GM12875 (cell line): ENCODE results near the gene ASB13.

ENCODE experiments used
- H3K4me3 ChIP-seq: one replicate; pipeline ENCODE4 v1.5.1; 2011; ENCODE audit warnings: low read depth, low read length, control low read depth
- CTCF ChIP-seq: IDR thresholded peaks from 2 replicates; pipeline ENCODE4 v1.5.1; 2011; ENCODE audit warnings: low read depth, mild to moderate bottlenecking, control low read depth, inconsistent platforms, low read length, moderate library complexity, borderline replicate concordance; ENCODE audit not compliant: insufficient read depth

ASB13 gene

GRCh38 chr10:5662708-5663579 is 3.5 kb downstream of the ASB13 start:
- no peak for TF ChIP-seq CTCF
- H3K4me3 ChIP-seq, result no peak overlapping the region

- no peak for TF ChIP-seq CTCF
- H3K4me3 ChIP-seq, result no peak overlapping the region
Measured at GRCh38 chr10:5661043-5661442, 5.4 kb downstream of the ASB13 start.

GRCh38 chr10:5659702-5660528 is 6.5 kb downstream of the ASB13 start:
- TF ChIP-seq CTCF, result no peak
- H3K4me3 ChIP-seq, result no peak overlapping the region

GRCh38 chr10:5658871-5659618 is 7.3 kb downstream of the ASB13 start:
- TF ChIP-seq CTCF, result no peak
- H3K4me3 ChIP-seq, result no peak overlapping the region

GRCh38 chr10:5656737-5657579 is 9.4 kb downstream of the ASB13 start:
- H3K4me3 ChIP-seq, result no peak overlapping the region
- TF ChIP-seq CTCF, result no peak

GRCh38 chr10:5655121-5655520 is 11.3 kb downstream of the ASB13 start:
- TF ChIP-seq CTCF, result no peak
- H3K4me3 ChIP-seq, result no peak overlapping the region
